Measurements from ENCODE around the gene PDE4D.

PDE4D gene

DNA sequence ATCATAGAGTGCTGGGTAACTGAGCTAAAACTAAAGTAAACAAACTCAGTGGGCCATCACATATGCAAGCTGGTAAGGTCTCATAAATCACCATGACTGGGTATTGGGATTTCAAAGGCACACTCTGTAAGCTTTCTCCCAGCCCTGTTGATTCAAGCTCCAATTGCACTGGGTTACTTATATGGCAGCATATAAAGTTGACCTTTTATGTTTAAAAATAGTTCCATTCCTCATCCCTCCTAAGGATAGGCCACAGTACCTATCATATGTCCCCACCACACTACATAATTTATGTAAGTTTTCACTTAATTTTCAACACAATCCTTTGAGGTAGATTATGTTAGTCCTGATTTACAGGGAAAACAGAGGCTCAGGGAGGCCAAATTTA, 872.2 kb downstream of the PDE4D start:
- DNase-seq (ENCODE audit: low read depth, low spot score) = peak; percentile 25
- TF ChIP-seq, protein P1, sequence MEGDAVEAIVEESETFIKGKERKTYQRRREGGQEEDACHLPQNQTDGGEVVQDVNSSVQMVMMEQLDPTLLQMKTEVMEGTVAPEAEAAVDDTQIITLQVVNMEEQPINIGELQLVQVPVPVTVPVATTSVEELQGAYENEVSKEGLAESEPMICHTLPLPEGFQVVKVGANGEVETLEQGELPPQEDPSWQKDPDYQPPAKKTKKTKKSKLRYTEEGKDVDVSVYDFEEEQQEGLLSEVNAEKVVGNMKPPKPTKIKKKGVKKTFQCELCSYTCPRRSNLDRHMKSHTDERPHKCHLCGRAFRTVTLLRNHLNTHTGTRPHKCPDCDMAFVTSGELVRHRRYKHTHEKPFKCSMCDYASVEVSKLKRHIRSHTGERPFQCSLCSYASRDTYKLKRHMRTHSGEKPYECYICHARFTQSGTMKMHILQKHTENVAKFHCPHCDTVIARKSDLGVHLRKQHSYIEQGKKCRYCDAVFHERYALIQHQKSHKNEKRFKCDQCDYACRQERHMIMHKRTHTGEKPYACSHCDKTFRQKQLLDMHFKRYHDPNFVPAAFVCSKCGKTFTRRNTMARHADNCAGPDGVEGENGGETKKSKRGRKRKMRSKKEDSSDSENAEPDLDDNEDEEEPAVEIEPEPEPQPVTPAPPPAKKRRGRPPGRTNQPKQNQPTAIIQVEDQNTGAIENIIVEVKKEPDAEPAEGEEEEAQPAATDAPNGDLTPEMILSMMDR (IDR thresholded peaks at IDR 0.05; ENCODE audit: low read depth, low read length) = no peak
- in situ Hi-C loops (cut with HindIII; ENCODE audit: low sequenced_read_pairs) = no loop called here
- H3K4me3 ChIP-seq (ENCODE audit: low read depth, low read length) = no peak overlapping the region

DNA sequence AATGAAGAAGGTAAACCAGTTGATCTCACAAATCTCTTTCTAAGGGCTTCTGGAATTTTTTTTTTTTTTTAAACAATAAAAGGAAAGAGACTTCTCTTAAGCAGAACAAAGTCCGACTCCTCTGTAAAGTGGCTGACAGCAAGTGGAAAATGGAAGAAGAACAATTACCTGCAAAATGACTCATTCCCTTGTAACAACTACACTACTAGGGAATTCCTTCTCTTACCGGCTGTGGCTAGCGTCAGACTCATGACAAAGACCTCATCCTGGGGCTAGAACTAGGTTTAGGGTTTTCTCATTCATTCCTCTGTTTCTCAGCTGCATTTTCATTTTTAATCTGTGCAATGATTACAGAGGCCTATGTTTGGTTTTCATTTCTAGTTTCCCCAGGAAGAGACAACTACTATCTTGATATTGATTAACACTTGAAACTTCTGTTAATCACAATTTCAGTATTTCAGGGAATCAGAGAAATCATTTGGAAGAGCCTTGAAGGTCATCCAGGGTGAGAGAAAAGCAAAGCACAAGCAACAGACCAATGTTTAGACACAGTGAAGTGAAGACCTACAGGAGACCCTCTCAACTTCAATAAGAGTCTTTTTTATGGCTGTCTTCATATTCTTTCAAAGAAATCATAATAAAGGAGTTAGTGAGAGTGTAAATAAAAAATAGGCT, 872.8 kb downstream of the PDE4D start:
- no peak overlapping the region for H3K4me3 ChIP-seq (ENCODE audit: low read depth, low read length)
- in situ Hi-C loops (cut with HindIII; ENCODE audit: low sequenced_read_pairs) = no loop called here
- peak; percentile 45 for DNase-seq (ENCODE audit: low read depth, low spot score)
- TF ChIP-seq, protein P1 (IDR thresholded peaks at IDR 0.05; ENCODE audit: low read depth, low read length) = no peak

DNA sequence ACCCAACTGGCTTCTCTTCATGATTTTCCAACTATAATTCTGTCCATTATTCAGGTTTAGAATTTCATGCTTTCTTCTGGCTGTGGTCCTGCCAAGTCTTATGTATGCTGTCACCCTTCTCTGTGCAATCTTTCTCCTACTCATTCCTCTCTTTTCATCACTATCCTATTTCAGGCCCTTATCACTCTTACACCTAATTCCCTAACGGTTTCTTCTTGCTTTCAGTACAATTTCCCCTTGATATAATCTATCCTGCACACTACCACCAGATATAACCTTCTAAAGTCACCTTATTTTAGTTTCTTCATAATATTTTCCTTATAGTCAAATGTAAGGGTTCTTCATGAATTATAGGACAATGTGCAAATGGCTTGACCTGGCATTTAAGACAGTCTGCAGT, 874.4 kb downstream of the PDE4D start:
- H3K4me3 ChIP-seq (ENCODE audit: low read depth, low read length) = no peak overlapping the region
- TF ChIP-seq, protein P1 (IDR thresholded peaks at IDR 0.05; ENCODE audit: low read depth, low read length) = no peak
- no peak for DNase-seq (ENCODE audit: low read depth, low spot score)
- in situ Hi-C loops (cut with HindIII; ENCODE audit: low sequenced_read_pairs) = no loop called here

DNA sequence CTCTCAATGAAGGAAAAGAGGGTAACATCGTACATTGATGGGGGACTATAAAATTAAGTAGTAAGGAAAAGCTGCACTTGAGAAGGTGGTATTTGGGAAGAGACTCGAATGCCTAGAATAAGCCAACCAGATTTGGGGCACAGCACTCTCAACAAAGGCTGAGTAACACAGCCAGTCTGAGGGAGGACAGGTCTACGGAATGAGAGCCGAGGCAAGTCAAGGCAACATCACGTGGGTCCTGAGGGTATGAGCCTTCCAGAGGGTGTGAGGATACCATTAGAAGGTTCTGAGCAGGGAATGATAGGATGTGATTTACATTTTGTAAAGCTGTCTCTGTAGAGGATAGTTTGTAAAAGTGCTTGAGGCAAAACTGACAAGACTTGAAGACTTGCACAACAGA, 876.6 kb downstream of the PDE4D start:
- no peak for DNase-seq (ENCODE audit: low read depth, low spot score)
- in situ Hi-C loops (cut with HindIII; ENCODE audit: low sequenced_read_pairs) = no loop called here
- H3K4me3 ChIP-seq (ENCODE audit: low read depth, low read length) = no peak overlapping the region
- TF ChIP-seq, protein P1 (IDR thresholded peaks at IDR 0.05; ENCODE audit: low read depth, low read length) = no peak

DNA sequence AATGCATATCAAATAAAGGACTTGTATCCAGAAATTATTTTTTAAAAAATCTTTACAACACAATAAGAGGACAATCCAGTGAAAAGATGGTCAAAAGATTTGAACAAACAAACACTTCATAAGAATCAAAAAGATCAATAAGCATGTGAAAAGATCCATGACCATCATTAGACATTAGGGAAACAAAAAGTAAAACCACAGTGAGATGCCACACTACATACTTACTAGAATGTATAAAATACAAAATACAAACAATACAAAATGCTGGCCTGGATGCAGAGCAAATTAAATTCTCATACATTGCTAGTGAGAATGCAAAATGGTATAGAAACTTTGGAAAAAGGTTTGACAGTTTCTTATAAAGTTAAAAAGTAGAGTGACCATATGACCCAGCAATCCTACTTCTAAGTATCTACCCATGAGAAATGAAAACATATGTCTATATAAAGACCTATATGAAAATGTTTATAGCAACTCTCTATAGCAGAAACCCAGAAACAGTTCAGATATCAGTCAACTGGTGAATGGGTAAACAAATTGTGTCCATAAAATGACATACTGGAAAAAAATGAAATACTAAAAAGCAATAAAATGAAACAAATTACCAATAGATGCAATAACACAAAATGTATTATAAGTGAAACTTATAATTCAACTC, 884.6 kb downstream of the PDE4D start:
- DNase-seq (ENCODE audit: low read depth, low spot score) = no peak
- TF ChIP-seq, protein P1 (IDR thresholded peaks at IDR 0.05; ENCODE audit: low read depth, low read length) = no peak
- in situ Hi-C loops (cut with HindIII; ENCODE audit: low sequenced_read_pairs) = no loop called here
- H3K4me3 ChIP-seq (ENCODE audit: low read depth, low read length) = no peak overlapping the region

DNA sequence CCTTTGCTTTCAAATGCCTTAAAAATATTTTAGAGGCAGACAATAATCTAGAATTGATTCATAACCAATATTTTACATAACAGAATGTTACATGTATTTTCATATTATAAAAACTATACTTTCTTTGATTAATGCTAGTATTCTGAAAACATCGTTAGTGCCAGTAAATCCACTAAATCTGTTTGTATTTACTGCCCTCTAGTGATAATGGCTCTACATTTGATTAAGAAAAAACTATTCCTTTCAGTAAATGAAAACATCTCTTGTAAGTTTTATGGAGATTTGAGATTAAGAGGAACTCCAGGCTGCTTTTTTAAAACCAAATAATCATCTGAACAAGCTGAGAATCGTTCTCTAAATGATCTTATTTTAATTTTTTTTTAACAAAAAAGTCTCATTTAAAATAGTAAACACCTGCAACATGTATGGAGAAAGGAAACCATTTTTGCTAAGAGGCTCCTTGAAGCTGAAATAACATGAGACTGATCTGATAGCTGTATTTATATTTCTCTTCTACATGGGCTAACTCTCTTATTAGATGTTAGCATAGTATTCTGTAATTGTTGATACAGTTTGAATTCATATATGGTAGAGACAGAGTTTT, 886.0 kb downstream of the PDE4D start:
- TF ChIP-seq, protein P1 (IDR thresholded peaks at IDR 0.05; ENCODE audit: low read depth, low read length) = peak; percentile 38
- DNase-seq (ENCODE audit: low read depth, low spot score) = peak; percentile 50
- in situ Hi-C loops (cut with HindIII; ENCODE audit: low sequenced_read_pairs) = no loop called here
- H3K4me3 ChIP-seq (ENCODE audit: low read depth, low read length) = no peak overlapping the region

Measured in astrocyte of the spinal cord (primary cell).